ENCODE data around the gene ZNF598. TPM values are rescaled to one million over a fixed set of nuclear protein-coding genes. Genes with fewer than 3 reads are reported as not detected.

The ZNF598 gene
- total RNA-seq, 1 donor from 2014 or later, result 22.8 TPM

GRCh38 chr16:2008009-2008526 is 1.6 kb downstream of the ZNF598 start:
- DNase-seq (ENCODE audit: low read depth, low spot score), result no peak

- DNase-seq (ENCODE audit: low read depth, low spot score), result no peak
Measured at GRCh38 chr16:2007081-2007836, 2.4 kb downstream of the ZNF598 start.

- DNase-seq (ENCODE audit: low read depth, low spot score), result no peak
Measured at GRCh38 chr16:2006317-2006716, 3.3 kb downstream of the ZNF598 start.

GRCh38 chr16:2005646-2006045 is 4.0 kb downstream of the ZNF598 start:
- DNase-seq (ENCODE audit: low read depth, low spot score), result no peak

- DNase-seq (ENCODE audit: low read depth, low spot score), result no peak
Measured at GRCh38 chr16:2004795-2005517, 4.7 kb downstream of the ZNF598 start.

- peak; percentile 35 for DNase-seq (ENCODE audit: low read depth, low spot score)
Measured at GRCh38 chr16:2003827-2004641, 5.6 kb downstream of the ZNF598 start.

- no peak for DNase-seq (ENCODE audit: low read depth, low spot score)
Measured at GRCh38 chr16:2003231-2003826, 6.3 kb downstream of the ZNF598 start.

- no peak for DNase-seq (ENCODE audit: low read depth, low spot score)
Measured at GRCh38 chr16:2002406-2003230, 7.0 kb downstream of the ZNF598 start.

GRCh38 chr16:2001456-2002355 is 7.9 kb downstream of the ZNF598 start:
- no peak for DNase-seq (ENCODE audit: low read depth, low spot score)

GRCh38 chr16:2001035-2001434 is 8.6 kb downstream of the ZNF598 start:
- DNase-seq (ENCODE audit: low read depth, low spot score), result no peak

GRCh38 chr16:1999866-2000514 is 9.6 kb downstream of the ZNF598 start:
- no peak for DNase-seq (ENCODE audit: low read depth, low spot score)

- no peak for DNase-seq (ENCODE audit: low read depth, low spot score)
Measured at GRCh38 chr16:1998852-1999801, 10.5 kb downstream of the ZNF598 start.

GRCh38 chr16:1998360-1998835 is 11.2 kb downstream of the ZNF598 start:
- no peak for DNase-seq (ENCODE audit: low read depth, low spot score)

GRCh38 chr16:1997494-1998359 is 11.9 kb downstream of the ZNF598 start:
- no peak for DNase-seq (ENCODE audit: low read depth, low spot score)

- DNase-seq (ENCODE audit: low read depth, low spot score), result no peak
Measured at GRCh38 chr16:1993731-1994131, 15.9 kb downstream of the ZNF598 start.

GRCh38 chr16:1992704-1993317 is 16.8 kb downstream of the ZNF598 start:
- DNase-seq (ENCODE audit: low read depth, low spot score), result no peak
